Activated naive CD4-positive, alpha-beta T cell treated with anti-CD3 and anti-CD28 coated beads, Interleukin-2, amount 10 ng/mL, durations not matched to agents 7 days and 5 days (primary cell): ENCODE data around the gene PREPL.
A peak's percentile ranks its signal among the peaks of the same experiment; 100 is the strongest.
"Not testable (repeated sequence)": the region's sequence is repeated elsewhere in the genome, so short reads cannot be mapped to it uniquely, and the experiment has no call there.

ENCODE experiments used
- CTCF ChIA-PET: fragments of 350-600 bp; sonication (Branson Sonifier 250); formaldehyde crosslinking; loops from one replicate; lab custom pipeline; 2021; ENCODE audit warnings: antibody characterized with exemption; lab: Charles Lee
- DNase-seq: peaks from one replicate; pipeline ENCODE4 v3.0.0-alpha.2; 2020
- H3K27ac Mint-ChIP-seq: one replicate; pipeline ENCODE4 v1.8.0; 2021; ENCODE audit warnings: mild to moderate bottlenecking, moderate library complexity, mixed read lengths
- H3K27me3 Mint-ChIP-seq: one replicate; pipeline ENCODE4 v1.8.0; 2021; ENCODE audit warnings: mild to moderate bottlenecking, mixed read lengths
- H3K36me3 Mint-ChIP-seq: one replicate; pipeline ENCODE4 v1.8.0; 2021; ENCODE audit warnings: mixed read lengths
- H3K4me1 Mint-ChIP-seq: one replicate; pipeline ENCODE4 v1.8.0; 2021; ENCODE audit warnings: mixed read lengths
- H3K4me3 Mint-ChIP-seq: one replicate; pipeline ENCODE4 v1.8.0; 2021; ENCODE audit warnings: mild to moderate bottlenecking, moderate library complexity, mixed read lengths
- H3K9me3 Mint-ChIP-seq: one replicate; pipeline ENCODE4 v1.8.0; 2021; ENCODE audit warnings: mixed read lengths

The PREPL gene

DNA sequence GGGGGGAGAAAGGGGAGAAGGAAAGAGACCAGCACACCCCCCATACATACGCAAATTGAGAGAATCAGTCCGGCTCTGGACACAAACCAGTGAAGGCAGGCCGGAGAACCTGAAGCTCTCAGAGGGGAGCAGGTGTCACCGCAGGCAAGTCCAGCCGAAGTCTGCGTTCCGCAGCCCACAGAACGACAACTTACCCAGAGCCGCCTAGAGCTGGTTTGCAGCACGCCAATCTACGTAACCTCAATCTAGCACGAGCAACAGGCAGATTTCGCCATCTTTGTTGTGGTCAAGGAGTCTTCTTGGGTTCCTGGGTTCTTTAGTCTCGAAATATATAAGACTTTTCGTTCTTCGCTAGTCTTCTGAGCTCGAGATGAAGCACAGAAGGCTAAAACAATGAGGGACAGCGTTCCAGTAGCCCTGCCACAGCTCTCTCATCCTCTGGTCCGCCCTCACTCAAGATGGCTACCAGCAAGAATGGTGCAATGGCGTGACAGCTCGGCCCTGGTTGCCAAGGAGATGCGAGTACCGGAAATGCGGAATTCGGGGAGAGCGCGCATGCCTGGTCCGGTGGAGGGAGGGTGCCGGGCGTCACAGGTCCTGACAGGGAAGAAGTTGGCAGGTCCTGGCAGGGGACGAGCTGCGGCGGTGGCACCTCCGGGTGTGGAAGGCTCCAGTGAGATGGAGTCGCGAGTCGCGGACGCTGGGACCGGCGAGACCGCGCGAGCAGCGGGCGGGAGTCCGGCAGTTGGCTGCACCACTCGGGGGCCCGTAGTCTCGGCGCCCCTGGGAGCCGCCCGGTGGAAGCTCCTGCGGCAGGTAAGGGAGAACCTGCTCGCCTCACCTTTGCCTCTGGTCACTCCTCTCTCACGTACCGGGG, at the start of gene PREPL, which contains the start of gene CAMKMT:
Gene PREPL, minus strand, starts transcription at position 165 of the 877 bp plus-strand sequence. CDS start 15,152 bp downstream, outside the sequence.
Gene CAMKMT, plus strand, starts transcription at position 618 of the 877 bp plus-strand sequence.
- Mint-ChIP-seq H3K27ac (peak within 1 kb of the TSS; percentile 96), H3K27me3 (no peaks in the 10 kb centered on the region), H3K9me3 (no peaks in the 10 kb centered on the region), H3K4me1 (peaks cover 38% of the 10 kb centered on the region), H3K36me3 (peaks cover 3% of the 10 kb centered on the region), H3K4me3 (peak within 1 kb of the TSS; percentile 90)
- DNase-seq: peak; percentile 99
- CTCF ChIA-PET: interaction anchor here (0.6 to 1.9 kb wide), 8 partner anchors 12 to 594 kb away, joined by 3 to 10 read pairs (median 3); no protein-coding TSS in a partner anchor

DNA sequence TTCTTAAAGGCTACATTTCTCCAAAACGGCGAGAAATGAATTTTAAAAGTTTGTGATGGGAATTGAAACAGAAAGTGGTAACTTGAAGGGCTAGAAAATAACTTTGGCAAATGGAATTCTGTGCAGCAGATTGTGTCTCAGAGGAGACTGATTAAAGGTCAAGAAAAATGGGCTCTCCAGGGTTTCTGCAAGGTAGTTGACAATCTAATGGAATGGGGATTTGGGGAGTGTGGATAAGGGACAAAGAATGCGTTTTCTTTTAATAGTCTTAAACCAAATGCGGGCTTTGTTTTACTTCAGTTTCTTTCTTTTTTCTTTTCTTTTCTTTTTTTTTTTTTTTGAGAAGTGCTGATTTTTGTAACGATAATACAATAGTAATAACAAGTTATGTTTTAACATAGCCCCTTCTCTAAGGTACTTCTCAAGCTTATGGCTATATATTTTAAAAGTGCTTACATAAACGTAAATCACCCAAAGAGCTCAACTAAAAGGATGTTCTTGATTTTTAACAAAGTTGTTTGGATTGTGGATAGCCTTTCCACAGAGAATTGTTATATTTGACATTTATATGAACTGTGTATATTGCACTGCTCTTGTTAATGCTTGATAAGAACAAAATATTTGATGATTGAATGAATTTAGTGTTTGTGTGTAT, 37.1 kb upstream of the PREPL start:
- H3K27me3 Mint-ChIP-seq: no peaks in the 10 kb centered on the region
- peaks cover under 1% of the 10 kb centered on the region for H3K36me3 Mint-ChIP-seq
- no peaks in the 10 kb centered on the region for H3K9me3 Mint-ChIP-seq
- CTCF ChIA-PET: interaction anchor here (1.2 kb wide), 1 partner anchor 10 kb away, joined by 3 read pairs; no protein-coding TSS in a partner anchor
- H3K27ac Mint-ChIP-seq: no peak overlapping the region
- no peak for DNase-seq
- H3K4me3 Mint-ChIP-seq: no peak overlapping the region
- no peaks in the 10 kb centered on the region for H3K4me1 Mint-ChIP-seq

GRCh38 chr2:44397447-44398175, 36.3 kb upstream of the PREPL start:
- H3K4me3 Mint-ChIP-seq: no peak overlapping the region
- H3K36me3 Mint-ChIP-seq: no peaks in the 10 kb centered on the region
- no peaks in the 10 kb centered on the region for H3K9me3 Mint-ChIP-seq
- CTCF ChIA-PET: interaction anchor here (0.6 to 1.2 kb wide), 3 partner anchors 9 to 558 kb away, joined by 3 to 5 read pairs (median 3); no protein-coding TSS in a partner anchor
- no peaks in the 10 kb centered on the region for H3K27me3 Mint-ChIP-seq
- H3K4me1 Mint-ChIP-seq: no peaks in the 10 kb centered on the region
- H3K27ac Mint-ChIP-seq: no peak overlapping the region
- DNase-seq: no peak

DNA sequence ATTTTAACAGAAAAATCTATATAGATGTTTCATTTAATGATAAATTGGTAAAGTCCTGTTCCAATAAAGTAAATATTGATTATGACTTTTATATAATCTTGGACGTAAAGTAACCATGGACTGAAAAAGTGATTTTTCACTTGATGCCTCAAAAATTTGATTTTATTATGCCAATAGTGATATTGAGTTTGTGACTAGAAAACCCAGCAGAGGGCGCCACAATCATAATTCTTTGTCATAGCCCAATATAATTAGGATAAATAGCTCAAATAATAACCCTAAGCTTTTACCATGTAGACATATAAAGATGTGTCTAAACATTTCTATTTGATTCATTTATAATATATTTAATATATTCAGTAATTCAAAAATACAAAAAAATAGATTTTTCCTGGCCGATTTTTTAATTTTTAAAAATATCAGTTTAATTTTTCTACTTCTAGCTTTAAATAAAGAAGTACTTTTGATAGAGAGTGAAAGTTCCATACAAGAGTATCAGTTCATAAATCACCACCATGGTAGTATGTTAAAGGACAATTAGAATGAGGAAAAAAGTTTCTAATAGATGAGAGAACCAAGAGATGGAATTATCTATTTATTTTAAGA, 31.1 kb upstream of the PREPL start:
- Mint-ChIP-seq H3K36me3 (peaks cover 2% of the 10 kb centered on the region), H3K4me1 (no peaks in the 10 kb centered on the region), H3K4me3 (no peak overlapping the region), H3K27me3 (no peaks in the 10 kb centered on the region), H3K9me3 (no peaks in the 10 kb centered on the region), H3K27ac (no peak overlapping the region)
- DNase-seq: peak; percentile 60
- CTCF ChIA-PET: interaction anchor here (0.6 to 4.9 kb wide), 7 partner anchors 14 to 563 kb away, joined by 3 to 37 read pairs (median 6); partner anchors contain the start of genes CAMKMT and PREPL

GRCh38 chr2:44389895-44390294, 28.6 kb upstream of the PREPL start:
- CTCF ChIA-PET: interaction anchor here (0.7 to 4.9 kb wide), 5 partner anchors 28 to 565 kb away, joined by 3 to 37 read pairs (median 5); partner anchors contain the start of genes CAMKMT and PREPL
- DNase-seq: no peak

GRCh38 chr2:44388877-44389276, 27.6 kb upstream of the PREPL start:
- Mint-ChIP-seq H3K27me3 (no peaks in the 10 kb centered on the region), H3K4me3 (no peak overlapping the region), H3K4me1 (no peaks in the 10 kb centered on the region), H3K36me3 (peaks cover 15% of the 10 kb centered on the region), H3K27ac (no peak overlapping the region), H3K9me3 (no peaks in the 10 kb centered on the region)
- CTCF ChIA-PET: interaction anchor here (0.6 to 1.0 kb wide), 2 partner anchors 9 to 40 kb away, joined by 3 read pairs; no protein-coding TSS in a partner anchor
- no peak for DNase-seq

More at GRCh38 chr2:44389895-44390294, 28.6 kb upstream of the PREPL start:
- Mint-ChIP-seq H3K36me3 (peaks cover 5% of the 10 kb centered on the region), H3K4me3 (no peak overlapping the region), H3K9me3 (no peaks in the 10 kb centered on the region), H3K27me3 (no peaks in the 10 kb centered on the region), H3K4me1 (no peaks in the 10 kb centered on the region), H3K27ac (no peak overlapping the region)

GRCh38 chr2:44385226-44385625, 23.9 kb upstream of the PREPL start:
- CTCF ChIA-PET, H3K9me3 Mint-ChIP-seq, H3K4me3 Mint-ChIP-seq, H3K27me3 Mint-ChIP-seq, H3K27ac Mint-ChIP-seq, H3K4me1 Mint-ChIP-seq, DNase-seq: not testable (repeated sequence)
- H3K36me3 Mint-ChIP-seq: peaks cover 23% of the 10 kb centered on the region

DNA sequence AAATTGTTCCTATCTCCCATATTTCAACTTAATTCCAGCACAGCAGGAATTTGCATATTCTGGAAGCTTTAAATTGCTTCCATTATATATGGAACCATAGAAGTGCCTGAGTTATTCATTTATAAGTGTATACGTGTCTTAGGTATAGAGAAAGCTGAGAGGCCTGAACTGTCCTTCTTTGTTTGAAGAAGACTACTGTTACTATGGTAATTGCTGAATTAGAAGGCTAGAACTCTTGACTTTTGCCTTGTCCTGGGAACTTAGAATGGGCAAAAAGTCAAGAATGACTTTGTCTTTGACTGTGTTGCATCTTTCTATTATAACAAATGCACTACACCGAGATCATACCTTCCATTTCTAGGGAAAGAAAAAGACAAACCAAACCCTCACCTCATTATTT, 16.2 kb upstream of the PREPL start:
- Mint-ChIP-seq H3K4me3 (no peak overlapping the region), H3K27ac (no peak overlapping the region), H3K4me1 (no peaks in the 10 kb centered on the region), H3K27me3 (no peaks in the 10 kb centered on the region), H3K9me3 (no peaks in the 10 kb centered on the region), H3K36me3 (peaks cover 6% of the 10 kb centered on the region)
- CTCF ChIA-PET: no interaction called here
- no peak for DNase-seq

- Mint-ChIP-seq H3K27ac (no peak overlapping the region), H3K36me3 (peaks cover 5% of the 10 kb centered on the region), H3K4me1 (peaks cover 6% of the 10 kb centered on the region), H3K9me3 (no peaks in the 10 kb centered on the region), H3K4me3 (no peak overlapping the region), H3K27me3 (no peaks in the 10 kb centered on the region)
- DNase-seq: no peak
- CTCF ChIA-PET: no interaction called here
These were observed 11.0 kb upstream of the PREPL start for GRCh38 chr2:44372246-44372645.

GRCh38 chr2:44371445-44371844, 10.2 kb upstream of the PREPL start:
- H3K27me3 Mint-ChIP-seq: no peaks in the 10 kb centered on the region

GRCh38 chr2:44369392-44369791, 8.1 kb upstream of the PREPL start:
- Mint-ChIP-seq H3K4me3 (no peak overlapping the region), H3K36me3 (peaks cover 4% of the 10 kb centered on the region)
- CTCF ChIA-PET: interaction anchor here (1.2 kb wide), 1 partner anchor 282 kb away, joined by 3 read pairs; no protein-coding TSS in a partner anchor

More at GRCh38 chr2:44371445-44371844, 10.2 kb upstream of the PREPL start:
- Mint-ChIP-seq H3K36me3 (peaks cover 5% of the 10 kb centered on the region), H3K27ac (no peak overlapping the region), H3K4me3 (no peak overlapping the region), H3K4me1 (peaks cover 6% of the 10 kb centered on the region), H3K9me3 (no peaks in the 10 kb centered on the region)
- no peak for DNase-seq
- CTCF ChIA-PET: no interaction called here

DNA sequence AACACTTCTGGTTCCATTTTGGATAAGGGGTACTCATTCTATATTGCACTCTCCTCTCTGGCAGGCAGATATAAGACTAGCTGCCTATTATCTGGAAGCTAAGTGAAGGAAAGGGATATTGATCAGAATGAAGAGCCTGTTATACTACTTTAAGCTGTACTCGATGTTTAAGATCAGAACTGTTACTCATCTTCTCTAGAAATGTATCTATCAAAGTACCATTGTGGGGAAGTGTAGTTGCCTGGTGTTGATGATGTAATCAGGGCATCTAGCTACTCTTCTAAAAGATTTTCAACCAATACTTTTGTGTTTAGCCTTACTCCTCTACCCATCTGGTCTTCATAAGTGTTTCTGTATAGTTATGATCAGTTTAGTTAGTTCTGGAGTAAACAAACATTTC, 6.3 kb upstream of the PREPL start:
- DNase-seq: no peak
- CTCF ChIA-PET: no interaction called here
- Mint-ChIP-seq H3K36me3 (peaks cover 4% of the 10 kb centered on the region), H3K4me3 (no peak overlapping the region), H3K4me1 (peaks cover 19% of the 10 kb centered on the region), H3K27ac (no peak overlapping the region), H3K27me3 (no peaks in the 10 kb centered on the region), H3K9me3 (no peaks in the 10 kb centered on the region)

More at GRCh38 chr2:44369392-44369791, 8.1 kb upstream of the PREPL start:
- Mint-ChIP-seq H3K27me3 (no peaks in the 10 kb centered on the region), H3K4me1 (peaks cover 10% of the 10 kb centered on the region), H3K27ac (no peak overlapping the region), H3K9me3 (no peaks in the 10 kb centered on the region)
- DNase-seq: no peak

DNA sequence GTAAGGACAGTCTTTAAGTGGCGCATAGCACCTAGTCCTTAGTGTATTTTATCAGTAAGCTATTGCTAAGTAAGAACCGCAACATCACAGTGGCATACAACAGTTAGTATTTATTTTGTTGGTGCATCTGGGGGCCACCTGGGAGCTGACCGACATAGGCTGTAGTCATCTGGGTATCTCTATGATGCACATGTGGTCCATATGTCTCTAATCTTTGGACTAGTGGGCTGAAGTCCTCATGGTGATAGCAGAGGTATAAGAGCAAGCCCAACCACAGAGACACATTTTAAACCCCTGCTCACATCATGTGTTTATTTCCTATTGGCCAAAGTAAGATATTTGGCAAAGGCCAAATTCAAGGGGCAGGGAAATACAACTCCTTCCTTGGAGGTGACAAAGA, 3.3 kb upstream of the PREPL start:
- Mint-ChIP-seq H3K9me3 (no peaks in the 10 kb centered on the region), H3K36me3 (peaks cover 5% of the 10 kb centered on the region), H3K4me3 (no peak overlapping the region), H3K4me1 (peaks cover 32% of the 10 kb centered on the region), H3K27me3 (no peaks in the 10 kb centered on the region), H3K27ac (no peak overlapping the region)
- DNase-seq: no peak
- CTCF ChIA-PET: no interaction called here
